GM12865 (cell line): ENCODE measurements around the gene DLK2.

Experiments
- DNase-seq: peaks from one replicate; pipeline ENCODE4 v3.0.0; 2010; ENCODE audit warnings: low read depth
- H3K4me3 ChIP-seq: 2 replicates; pipeline ENCODE4 v1.5.1; 2011; ENCODE audit warnings: mild to moderate bottlenecking, low read depth, low read length, control low read depth
- CTCF ChIP-seq: IDR thresholded peaks from 2 replicates; pipeline ENCODE4 v1.5.1; 2011; ENCODE audit warnings: low read length, control low read depth, low read depth, inconsistent platforms; ENCODE audit not compliant: insufficient read depth; ENCODE audit errors: missing control alignments

DLK2 gene

GRCh38 chr6:43497129-43497396 lies 41.7 kb upstream of the DLK2 start:
- no peak for TF ChIP-seq CTCF
- DNase-seq, result no peak
- H3K4me3 ChIP-seq, result no peak overlapping the region

- TF ChIP-seq CTCF, result peak; percentile 45
- H3K4me3 ChIP-seq, result no peak overlapping the region
- DNase-seq, result peak; percentile 35
Measured at GRCh38 chr6:43496370-43497128, 41.2 kb upstream of the DLK2 start.

- no peak for DNase-seq
- no peak for TF ChIP-seq CTCF
- H3K4me3 ChIP-seq, result no peak overlapping the region
Measured at GRCh38 chr6:43495409-43495941, 40.1 kb upstream of the DLK2 start.

GRCh38 chr6:43494766-43495165 lies 39.4 kb upstream of the DLK2 start:
- TF ChIP-seq CTCF, result no peak
- no peak overlapping the region for H3K4me3 ChIP-seq
- DNase-seq, result no peak

GRCh38 chr6:43494321-43494720 lies 39.0 kb upstream of the DLK2 start:
- DNase-seq, result no peak
- H3K4me3 ChIP-seq, result no peak overlapping the region
- no peak for TF ChIP-seq CTCF

GRCh38 chr6:43493833-43494232 lies 38.5 kb upstream of the DLK2 start:
- no peak for TF ChIP-seq CTCF
- DNase-seq, result no peak
- H3K4me3 ChIP-seq, result no peak overlapping the region

- DNase-seq, result no peak
- no peak for TF ChIP-seq CTCF
- H3K4me3 ChIP-seq, result no peak overlapping the region
Measured at GRCh38 chr6:43493230-43493629, 37.9 kb upstream of the DLK2 start.
